Stimulated activated CD8-positive, alpha-beta memory T cell treated with anti-CD3 and anti-CD28 coated beads, Interleukin-15, amount 100 ng/mL, for 24 hours (primary cell): ENCODE measurements around the gene MIOX.
"Not testable (repeated sequence)": the region's sequence is repeated elsewhere in the genome, so short reads cannot be mapped to it uniquely, and the experiment has no call there.

Experiments
- DNase-seq: peaks from one replicate; pipeline ENCODE4 v3.0.0-alpha.2; 2020; ENCODE audit warnings: low read depth

The MIOX gene

DNA sequence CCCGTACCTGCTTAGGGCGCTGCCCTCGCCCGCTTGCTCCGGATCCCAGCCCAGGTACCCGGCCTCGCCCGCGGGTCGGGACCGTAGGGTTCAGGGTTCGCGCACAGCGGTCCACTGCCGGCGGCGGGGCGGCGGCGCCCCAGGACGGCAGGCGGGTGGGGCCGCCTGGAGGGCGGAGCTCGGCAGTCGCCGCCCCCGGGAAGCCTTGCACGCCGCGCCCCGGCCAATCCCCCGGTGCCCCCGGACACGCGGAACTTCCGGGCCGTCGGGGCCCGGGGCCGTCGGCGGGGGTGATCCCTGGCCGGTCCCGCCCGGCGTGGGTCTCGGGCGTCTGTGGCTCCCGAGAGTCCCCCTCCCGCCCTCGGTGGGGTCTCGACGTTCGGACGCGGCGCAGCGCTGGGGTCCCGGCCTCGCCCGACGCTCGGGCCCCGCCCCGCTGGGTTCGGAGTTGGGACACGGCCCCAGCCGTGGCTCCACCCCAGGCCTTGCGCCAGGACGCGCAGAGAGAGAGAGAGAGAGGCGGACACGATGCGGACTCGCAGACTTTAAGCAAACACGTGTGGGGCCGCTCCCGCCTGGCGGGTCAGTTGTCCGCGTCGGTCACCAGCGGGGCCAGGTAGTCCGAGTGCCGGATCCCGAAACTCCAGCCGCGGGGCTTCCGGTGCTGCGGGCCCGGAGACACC lies 43.4 kb downstream of the MIOX start, which contains the start of gene TYMP:
Gene TYMP (minus strand): TSS at position 116 of the 683 bp plus-strand sequence. CDS start 303 bp downstream, outside the sequence.
- peak; percentile 49 for DNase-seq

DNA sequence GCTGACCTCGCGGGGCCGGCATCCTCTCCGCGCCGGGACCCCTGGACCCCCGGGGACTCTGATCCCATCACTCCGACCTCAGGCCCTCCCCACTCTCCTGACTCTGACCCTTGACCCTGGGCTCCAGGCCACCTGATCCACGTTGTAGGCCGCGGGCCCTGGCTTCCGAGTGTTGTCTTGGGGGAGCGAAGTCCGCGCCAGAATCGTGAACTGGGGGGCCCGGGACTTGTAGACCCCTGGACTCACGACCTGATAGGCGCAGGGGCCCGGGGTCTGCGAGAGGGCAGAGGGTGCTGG lies 43.9 kb downstream of the MIOX start:
- DNase-seq, result no peak

- DNase-seq, result peak; percentile 56
Measured at GRCh38 chr22:50530877-50531545, 44.4 kb downstream of the MIOX start.

DNA sequence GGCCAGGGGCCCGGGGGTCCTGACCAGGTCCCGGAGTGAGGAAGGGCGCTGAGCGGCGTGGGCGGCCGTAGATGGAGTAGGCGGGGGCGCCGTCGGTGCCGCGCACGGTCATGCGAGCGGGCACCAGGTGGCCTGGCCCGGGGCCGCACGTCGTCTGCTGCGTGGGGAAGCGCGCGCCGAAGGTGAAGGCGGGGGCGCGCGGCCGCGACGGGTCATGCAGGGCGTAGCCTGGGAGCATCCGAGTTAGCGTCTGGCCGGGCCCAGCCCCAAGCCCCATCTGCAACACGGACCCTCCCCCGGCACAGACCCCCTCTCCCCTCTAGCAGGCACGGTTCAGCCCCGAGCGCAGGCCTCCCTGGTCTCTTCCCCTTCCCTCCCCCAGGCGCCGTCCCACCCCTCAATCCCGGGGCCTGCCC lies 44.9 kb downstream of the MIOX start:
- DNase-seq, result peak; percentile 43

DNA sequence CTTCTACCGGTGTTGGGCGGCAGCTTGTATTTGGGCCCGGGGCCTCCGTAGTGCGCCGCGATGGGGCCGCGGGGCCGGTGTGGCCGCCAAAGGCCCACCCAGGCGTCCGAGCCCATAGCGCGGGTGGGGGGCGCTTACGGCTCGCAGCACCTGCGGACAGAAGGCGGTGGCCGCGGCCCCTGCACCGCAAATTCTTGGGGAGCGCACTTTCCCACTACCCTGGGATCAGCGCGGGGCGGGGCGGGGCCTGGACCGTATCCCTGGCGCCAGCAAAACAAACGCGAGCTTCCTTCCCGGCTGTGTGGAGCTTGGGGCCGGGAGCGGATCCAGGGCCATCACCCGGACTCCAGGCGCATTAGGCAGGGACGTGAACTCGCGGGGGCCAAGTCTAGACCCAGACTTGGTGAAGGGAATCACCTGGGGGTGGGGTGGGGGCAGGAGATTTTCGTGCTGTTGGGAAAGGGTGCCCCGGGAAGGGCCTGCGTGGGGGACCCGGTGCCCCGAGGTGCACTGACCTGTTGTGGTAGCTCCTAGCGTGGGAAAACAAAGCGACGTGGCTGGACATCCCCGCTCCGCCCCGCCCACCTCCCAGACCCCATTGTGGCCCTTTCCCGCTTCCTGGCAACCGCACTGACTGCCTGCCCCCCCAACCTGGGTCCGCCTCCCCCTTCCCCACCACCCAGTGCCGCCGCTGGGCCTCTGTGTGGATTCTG lies 45.5 kb downstream of the MIOX start:
- DNase-seq, result no peak

DNA sequence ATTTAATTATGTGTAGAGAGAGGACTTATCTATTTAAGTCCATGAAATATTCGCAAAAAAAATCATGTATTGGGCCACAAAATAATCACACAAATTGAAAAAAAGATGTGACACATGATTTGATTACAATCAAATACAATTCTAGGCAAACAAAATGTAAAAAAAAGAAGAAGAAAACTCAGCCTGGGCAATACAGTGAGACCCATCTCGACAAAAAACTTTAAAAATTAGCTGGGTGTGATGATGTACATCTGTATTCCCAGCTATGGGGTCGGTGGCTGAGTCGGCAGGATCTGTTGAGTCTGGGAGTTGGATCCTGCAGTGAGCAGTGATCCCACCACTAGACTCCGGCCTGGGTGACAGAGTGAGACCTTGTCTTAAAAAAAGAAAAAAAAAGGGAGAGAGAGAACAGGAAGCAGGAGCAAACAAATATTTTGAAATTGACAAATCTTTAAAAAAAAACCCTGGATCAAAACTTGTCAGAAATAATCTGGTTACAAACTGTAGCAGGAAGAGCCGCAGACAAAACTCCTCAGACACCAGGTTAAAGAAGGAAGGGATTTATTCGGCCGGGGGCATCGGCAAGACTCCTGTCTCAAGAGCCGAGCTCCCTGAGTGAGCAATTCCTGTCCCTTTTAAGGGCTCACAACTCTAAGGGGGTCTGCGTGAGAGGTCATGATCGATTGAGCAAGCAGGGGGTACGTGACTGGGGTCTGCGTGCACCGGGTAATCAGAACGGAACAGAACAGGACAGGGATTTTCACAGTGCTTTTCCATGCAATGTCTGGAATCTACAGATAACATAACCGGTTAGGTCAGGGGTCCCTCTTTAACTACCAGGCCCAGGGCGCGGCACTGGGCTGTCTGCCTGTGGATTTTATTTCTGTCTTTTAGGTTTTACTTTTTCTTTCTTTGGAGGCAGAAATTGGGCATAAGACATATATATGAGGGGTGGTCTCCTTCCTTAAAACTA lies 46.5 kb downstream of the MIOX start:
- no peak for DNase-seq

DNA sequence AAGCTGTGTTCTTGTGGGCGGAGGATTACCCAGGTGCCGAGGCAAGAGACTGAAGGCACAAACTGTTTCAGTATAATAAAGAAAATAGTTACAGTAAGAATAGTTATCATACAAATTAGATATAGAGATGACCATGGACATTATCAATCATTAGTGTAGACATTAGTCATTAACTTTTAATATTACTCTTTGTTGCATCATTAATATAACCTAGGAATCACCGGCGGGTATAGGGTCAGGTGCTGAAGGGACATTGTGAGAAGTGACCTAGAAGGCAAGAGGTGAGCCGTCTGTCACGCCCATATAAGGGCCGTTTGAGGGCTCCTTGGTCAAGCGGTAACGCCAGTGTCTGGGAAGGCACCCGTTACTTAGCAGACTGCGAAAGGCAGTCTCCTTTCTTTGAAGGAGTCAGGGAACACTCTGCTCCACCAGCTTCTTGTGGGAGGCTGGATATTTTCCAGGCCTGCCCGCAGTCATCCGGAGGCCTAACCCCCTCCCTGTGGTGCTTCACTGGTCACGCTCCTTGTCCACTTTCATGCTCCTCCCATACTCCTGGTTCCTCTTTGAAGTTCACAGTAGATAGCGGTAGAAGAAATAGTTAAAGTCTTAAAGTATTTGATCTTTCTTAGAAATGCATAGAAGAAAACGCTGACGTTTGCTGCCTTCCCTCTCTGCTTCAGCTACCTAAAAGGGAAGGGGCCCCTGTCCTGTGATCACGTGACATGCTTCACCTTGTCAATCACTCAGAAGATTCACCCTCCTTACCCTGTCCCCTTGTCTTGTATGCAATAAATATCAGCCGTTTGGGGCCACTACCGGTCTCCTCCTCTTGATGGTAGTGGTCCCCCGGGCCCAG lies 47.4 kb downstream of the MIOX start:
- not testable (repeated sequence) for DNase-seq

GRCh38 chr22:50535113-50535512 lies 48.5 kb downstream of the MIOX start:
- DNase-seq, result no peak

GRCh38 chr22:50536226-50536625 lies 49.6 kb downstream of the MIOX start:
- no peak for DNase-seq

DNA sequence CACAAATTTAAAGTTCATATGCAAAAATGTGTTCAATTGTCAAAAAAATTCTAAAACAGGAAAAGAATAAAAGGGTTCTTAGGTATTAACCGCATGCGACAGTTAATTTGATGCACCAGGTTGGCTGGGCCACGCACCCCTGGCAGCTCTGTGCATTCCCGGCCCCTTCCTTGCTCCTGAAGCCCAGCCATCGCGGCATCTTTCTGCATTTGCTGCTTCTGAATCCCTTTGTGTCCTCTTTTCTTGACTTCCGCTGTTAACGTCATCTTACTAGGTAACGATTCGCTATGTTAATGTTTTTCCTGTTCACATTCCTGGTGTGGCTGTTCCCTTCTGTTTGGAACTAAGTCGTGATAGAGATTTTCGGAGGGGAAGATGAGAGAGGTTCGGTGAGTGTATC lies 51.1 kb downstream of the MIOX start:
- no peak for DNase-seq
